Left ventricle myocardium inferior (tissue), 1 donor: ENCODE data around the gene SYT15. TPM values are rescaled to one million over a fixed set of nuclear protein-coding genes. Genes with fewer than 3 reads are reported as not detected.
"Not testable (repeated sequence)": the region's sequence is repeated elsewhere in the genome, so short reads cannot be mapped to it uniquely, and the experiment has no call there.

Experiments used
- DNase-seq: peaks from one replicate; pipeline ENCODE4 v3.0.0-alpha.2; 2020
- H3K27ac ChIP-seq: fragments of 200-600 bp; replicated peaks from 2 replicates; pipeline ENCODE4 v1.8.0; 2021
- H3K27me3 ChIP-seq: fragments of 200-600 bp; 2 replicates; pipeline ENCODE4 v1.8.0; 2021; ENCODE audit warnings: low read depth
- H3K36me3 ChIP-seq: fragments of 200-600 bp; 2 replicates; pipeline ENCODE4 v1.8.0; 2021
- H3K4me1 ChIP-seq: fragments of 200-600 bp; 2 replicates; pipeline ENCODE4 v1.8.0; 2021
- H3K4me3 ChIP-seq: fragments of 200-600 bp; 2 replicates; pipeline ENCODE4 v1.8.0; 2021; ENCODE audit warnings: mild to moderate bottlenecking, moderate library complexity
- H3K9me3 ChIP-seq: fragments of 200-600 bp; replicated peaks from 2 replicates; pipeline ENCODE4 v1.8.0; 2021
- intact Hi-C: fragments of 100-400 bp; cut with micrococcal nuclease; formaldehyde crosslinking; loops from one replicate; pipeline ENCODE4 v1.11.0; 2022
- total RNA-seq: library from RNA; stranded (reverse); fragmentation: NEBNext Ultra II Directional; extraction: Animal tissue kit (Norgen Biotek cat#: 25700); gene quantifications from one replicate; pipeline ENCODE4 v1.2.1, GENCODE V29; 2021
- TF ChIP-seq, protein P1 (sequence below): fragments of 200-600 bp; IDR thresholded peaks from 2 replicates; pipeline ENCODE4 v1.8.0; 2021; ENCODE audit warnings: antibody characterized with exemption, mild to moderate bottlenecking, borderline replicate concordance
- donor health status: DM: no; HTN: yes; CAD: no; lungs with severe emphysema.

SYT15 gene
- total RNA-seq, 1 donor from 2014 or later: 1.9 TPM

DNA sequence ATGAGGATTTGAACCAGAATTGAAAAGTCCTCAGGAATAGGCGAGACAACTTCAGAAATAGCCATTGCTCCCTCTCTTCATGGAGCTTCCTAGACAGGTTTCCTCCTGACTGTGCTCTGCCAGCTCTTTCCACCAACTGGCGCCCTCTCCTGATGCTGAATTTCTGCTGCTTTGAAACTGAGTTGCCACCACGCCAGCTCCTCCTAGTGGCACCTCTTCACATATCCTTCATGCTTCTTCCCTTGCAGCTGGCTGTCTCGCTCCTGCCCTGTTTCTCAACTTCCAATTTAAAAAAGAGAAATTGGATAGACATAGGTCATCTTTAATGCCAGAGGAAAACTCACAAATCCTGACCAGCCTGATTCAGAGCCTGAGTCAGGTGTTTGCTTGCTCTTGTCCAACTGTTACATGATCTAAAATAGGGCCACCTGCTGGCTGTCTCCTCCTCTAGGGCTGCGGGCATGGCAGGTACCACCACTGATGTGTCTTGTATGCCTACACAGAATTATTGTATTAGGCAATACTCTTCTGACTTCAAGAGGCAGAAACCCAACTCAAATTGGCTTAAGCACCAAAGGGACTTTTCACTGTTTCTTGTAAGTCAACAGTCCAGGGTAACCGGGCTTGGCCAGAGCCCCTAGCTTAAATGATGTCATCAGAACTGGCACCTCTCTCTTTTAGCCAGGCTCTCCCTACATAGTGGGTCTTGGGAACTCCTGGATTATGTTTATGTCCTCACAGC lies 13.2 kb upstream of the SYT15 start:
- H3K9me3 ChIP-seq, intact Hi-C loops, H3K27ac ChIP-seq, H3K4me1 ChIP-seq, H3K36me3 ChIP-seq, H3K4me3 ChIP-seq: not testable (repeated sequence)
- DNase-seq: peak; percentile 59
- peaks cover 10% of the 10 kb centered on the region for H3K27me3 ChIP-seq
- TF ChIP-seq, protein P1, sequence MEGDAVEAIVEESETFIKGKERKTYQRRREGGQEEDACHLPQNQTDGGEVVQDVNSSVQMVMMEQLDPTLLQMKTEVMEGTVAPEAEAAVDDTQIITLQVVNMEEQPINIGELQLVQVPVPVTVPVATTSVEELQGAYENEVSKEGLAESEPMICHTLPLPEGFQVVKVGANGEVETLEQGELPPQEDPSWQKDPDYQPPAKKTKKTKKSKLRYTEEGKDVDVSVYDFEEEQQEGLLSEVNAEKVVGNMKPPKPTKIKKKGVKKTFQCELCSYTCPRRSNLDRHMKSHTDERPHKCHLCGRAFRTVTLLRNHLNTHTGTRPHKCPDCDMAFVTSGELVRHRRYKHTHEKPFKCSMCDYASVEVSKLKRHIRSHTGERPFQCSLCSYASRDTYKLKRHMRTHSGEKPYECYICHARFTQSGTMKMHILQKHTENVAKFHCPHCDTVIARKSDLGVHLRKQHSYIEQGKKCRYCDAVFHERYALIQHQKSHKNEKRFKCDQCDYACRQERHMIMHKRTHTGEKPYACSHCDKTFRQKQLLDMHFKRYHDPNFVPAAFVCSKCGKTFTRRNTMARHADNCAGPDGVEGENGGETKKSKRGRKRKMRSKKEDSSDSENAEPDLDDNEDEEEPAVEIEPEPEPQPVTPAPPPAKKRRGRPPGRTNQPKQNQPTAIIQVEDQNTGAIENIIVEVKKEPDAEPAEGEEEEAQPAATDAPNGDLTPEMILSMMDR: peak; percentile 70

DNA sequence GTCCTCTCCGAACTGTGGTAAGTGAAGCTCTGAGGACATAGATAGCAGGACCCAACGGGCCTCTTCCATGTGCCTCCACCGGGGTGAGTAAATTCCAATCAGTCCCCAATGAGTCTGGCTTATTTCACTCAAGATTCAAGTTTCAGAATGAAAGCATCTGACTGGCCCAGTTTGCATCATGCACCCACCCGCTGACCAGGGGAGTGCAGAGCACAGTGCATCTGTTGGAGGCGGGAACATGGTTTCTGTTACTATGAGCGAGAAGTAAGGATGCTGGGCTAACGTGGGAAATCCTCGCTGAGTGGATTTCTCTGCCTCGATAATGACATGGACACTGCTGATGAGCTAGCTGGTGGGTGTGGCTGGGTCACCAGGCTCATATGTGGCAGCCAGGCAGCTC lies 11.8 kb upstream of the SYT15 start:
- H3K27ac ChIP-seq, H3K4me3 ChIP-seq, DNase-seq, H3K36me3 ChIP-seq, H3K4me1 ChIP-seq, H3K27me3 ChIP-seq, intact Hi-C loops, H3K9me3 ChIP-seq: not testable (repeated sequence)

DNA sequence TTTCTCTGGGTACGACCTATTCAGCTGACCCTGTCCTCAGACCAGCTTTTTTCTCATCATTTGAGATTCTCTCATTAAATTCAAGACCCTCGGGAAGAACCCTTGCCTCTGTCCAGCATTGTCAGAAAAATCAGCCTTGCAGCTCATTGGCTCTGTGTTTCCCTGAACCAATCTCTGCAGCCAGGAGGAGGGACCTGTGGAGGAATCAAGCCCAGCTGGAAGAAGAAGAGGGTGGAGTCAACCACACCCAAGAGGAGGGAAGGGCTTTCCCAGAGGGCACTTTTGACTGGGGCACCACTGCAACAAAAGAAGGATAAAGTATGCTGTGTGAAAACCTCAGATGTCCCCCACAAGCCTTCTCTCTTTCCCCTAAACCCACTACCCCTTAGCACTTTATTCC lies 8.3 kb upstream of the SYT15 start:
- H3K9me3 ChIP-seq, H3K27ac ChIP-seq, H3K4me3 ChIP-seq, H3K36me3 ChIP-seq, DNase-seq, H3K27me3 ChIP-seq, intact Hi-C loops, H3K4me1 ChIP-seq: not testable (repeated sequence)

DNA sequence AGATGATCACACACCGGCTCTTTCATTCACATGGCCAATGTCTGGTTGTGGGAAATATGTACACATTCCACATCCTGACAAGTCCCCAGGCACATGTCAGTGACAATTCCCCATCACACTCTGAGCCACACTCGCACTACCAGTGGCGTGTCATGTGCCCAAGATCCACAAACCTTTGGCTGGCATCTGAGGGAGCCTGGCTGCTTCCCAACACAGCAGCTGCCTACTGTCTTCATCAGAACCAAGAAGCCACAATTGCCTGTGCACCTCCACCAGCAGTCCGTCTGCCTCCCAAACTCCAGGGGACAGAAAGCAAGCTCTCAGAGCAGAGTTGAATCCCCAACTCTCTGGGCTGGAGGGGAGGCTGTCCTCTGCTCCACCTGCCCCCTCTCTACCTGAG lies 6.2 kb upstream of the SYT15 start:
- H3K4me1 ChIP-seq, H3K9me3 ChIP-seq, H3K27me3 ChIP-seq, H3K4me3 ChIP-seq, H3K27ac ChIP-seq, intact Hi-C loops, H3K36me3 ChIP-seq: not testable (repeated sequence)
- DNase-seq: peak; percentile 64

DNA sequence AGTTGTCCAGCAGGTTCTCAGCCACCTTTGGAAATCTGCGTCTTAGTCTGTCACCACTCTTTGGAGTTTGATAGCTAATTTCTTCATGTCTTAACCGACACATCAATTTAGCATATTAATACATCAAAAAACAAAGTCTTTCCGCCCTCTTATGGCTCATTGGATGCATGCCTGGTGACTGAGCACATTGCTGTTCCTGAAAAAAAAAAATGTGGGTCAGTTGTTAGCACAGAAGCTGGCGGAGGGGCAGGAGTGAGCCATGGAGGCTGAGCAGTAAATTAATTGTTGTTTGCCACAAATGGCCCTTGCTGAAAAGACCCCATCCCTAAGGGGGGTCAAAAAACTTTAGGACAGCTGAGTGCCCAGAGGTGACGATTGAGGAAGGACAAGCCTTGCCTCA lies 5.6 kb upstream of the SYT15 start:
- H3K4me3 ChIP-seq, H3K27ac ChIP-seq, H3K36me3 ChIP-seq, H3K27me3 ChIP-seq, H3K4me1 ChIP-seq, intact Hi-C loops, H3K9me3 ChIP-seq, DNase-seq: not testable (repeated sequence)

DNA sequence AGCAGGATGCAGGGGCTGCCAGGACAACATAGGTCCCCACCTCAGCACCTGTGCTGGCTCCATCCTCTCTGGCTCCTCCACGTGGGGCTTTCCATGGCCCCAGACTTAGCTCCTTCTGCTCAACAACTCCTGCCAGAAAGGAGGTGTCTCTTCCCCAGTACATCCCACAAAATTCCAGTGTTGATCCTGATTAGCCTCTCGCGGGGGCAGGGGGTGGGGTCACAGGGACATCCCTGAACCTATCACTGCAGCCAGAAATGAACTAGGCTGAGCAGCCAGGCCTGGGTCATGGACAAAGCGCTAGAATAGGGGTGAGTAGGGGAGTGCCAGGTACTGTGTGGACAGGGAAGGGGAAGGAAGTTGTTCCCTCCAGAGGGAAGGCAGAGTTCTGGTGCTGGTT lies 5.0 kb upstream of the SYT15 start:
- H3K9me3 ChIP-seq, intact Hi-C loops, H3K4me3 ChIP-seq, H3K27ac ChIP-seq, H3K36me3 ChIP-seq, DNase-seq, H3K4me1 ChIP-seq: not testable (repeated sequence)
- peaks cover 14% of the 10 kb centered on the region for H3K27me3 ChIP-seq

DNA sequence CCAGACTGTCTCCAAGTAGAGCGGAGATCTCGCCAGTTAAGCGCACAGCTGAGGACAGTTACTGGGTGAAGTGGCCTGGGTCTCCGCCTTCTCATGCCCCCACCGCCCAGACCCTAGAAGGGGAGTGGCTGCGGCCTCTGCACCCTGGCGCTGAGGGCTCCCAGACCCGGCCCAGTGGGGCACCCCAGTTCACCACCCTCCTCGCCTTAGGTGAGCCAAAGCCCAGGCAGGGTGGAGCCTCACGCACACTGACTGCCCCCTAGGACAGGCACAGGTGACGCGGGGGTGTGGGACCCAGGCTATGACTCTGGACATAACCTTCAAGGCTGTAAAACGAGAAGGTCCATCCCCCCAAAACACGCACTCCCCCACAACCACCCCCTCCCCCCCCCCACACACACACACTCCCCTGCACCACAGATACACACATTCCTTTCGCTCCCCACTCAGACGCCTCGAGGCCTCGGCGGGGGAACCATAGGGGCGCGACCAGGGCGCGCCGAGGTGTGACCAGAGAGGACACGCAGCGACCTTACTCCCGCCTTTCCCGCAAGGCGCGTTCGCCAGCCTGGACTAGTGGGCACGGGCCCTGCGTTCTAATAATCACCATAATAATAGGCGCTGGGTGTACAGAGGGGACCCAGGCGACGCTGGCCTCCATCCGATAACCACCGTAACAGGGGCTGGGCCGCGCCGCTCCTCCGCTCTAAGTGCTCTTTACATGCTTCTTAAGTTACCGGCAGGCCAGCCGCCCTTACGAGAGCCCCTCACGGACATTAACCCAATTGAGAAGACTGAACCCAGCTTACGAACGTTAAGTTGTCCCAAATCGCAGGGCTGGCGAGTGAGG lies 1.1 kb upstream of the SYT15 start:
- Histone ChIP-seq H3K27me3 (peaks cover 14% of the 10 kb centered on the region), H3K4me3 (peak overlapping the region; percentile 55)
- H3K9me3 ChIP-seq, intact Hi-C loops, DNase-seq, H3K27ac ChIP-seq, H3K4me1 ChIP-seq, H3K36me3 ChIP-seq: not testable (repeated sequence)

DNA sequence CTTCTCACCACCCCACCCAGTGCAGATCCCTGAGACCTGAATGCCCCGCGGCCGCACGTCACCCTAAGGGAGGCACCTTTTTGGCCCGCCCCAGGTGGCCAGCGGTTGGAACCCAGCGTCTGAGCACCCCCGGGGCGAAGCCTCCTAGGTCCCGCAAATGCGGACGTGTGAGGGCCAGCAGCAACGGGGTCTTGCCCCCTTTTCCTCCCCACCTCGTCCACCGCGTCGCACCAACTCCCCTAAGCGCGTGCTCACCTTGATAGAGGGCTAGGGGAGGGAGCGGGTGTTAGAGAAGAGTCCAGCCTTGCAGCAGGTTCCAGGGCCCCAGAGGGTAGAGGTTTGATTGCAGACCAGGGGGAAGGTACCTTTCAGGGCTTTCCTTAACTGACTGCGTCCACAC lies 450 bp downstream of the SYT15 start:
- peaks cover 14% of the 10 kb centered on the region for H3K27me3 ChIP-seq
- DNase-seq, intact Hi-C loops, H3K27ac ChIP-seq, H3K4me1 ChIP-seq, H3K36me3 ChIP-seq, H3K9me3 ChIP-seq, H3K4me3 ChIP-seq: not testable (repeated sequence)

DNA sequence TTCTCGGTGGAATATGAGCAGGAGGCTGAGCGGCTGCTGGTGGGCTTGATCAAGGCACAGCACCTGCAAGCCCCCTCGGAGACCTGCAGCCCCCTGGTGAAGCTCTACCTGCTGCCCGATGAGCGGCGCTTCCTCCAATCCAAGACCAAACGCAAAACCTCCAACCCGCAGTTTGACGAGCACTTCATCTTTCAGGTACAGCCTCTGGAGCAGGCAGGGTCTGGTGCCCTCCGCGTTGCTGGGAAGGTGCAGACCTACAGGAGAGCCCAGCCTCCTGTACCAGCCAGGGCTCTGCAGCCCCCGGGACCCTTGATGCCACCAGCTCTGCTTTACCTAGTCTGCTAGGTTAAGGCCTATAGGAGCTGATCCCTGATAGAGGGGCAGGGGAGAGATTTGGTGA lies 3.1 kb downstream of the SYT15 start:
- DNase-seq, H3K36me3 ChIP-seq, H3K9me3 ChIP-seq, intact Hi-C loops, H3K27ac ChIP-seq, H3K4me1 ChIP-seq, H3K4me3 ChIP-seq: not testable (repeated sequence)
- peaks cover 14% of the 10 kb centered on the region for H3K27me3 ChIP-seq

DNA sequence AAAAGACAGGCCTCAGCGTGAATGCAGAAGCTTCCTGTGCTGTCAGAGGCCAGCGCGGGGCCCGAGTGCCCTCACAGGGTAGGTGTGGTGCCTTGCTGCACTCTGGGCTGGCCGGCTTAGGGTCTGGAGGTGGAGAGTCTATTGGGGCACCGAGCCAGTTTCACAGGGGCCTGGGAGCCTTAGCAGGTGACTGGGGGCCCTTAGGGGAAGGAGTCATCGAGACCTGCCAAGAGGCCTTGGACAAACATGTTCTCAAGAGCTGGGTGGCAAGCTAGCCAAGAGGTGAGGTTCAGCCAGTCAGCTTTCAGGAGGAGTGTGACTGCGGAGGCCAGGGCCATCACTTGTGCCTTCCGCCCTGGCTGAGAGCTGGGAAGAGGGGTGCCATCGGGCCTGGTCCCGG lies 3.6 kb downstream of the SYT15 start:
- H3K4me1 ChIP-seq, H3K36me3 ChIP-seq, intact Hi-C loops, DNase-seq, H3K9me3 ChIP-seq, H3K27ac ChIP-seq, H3K4me3 ChIP-seq: not testable (repeated sequence)
- H3K27me3 ChIP-seq: peaks cover 12% of the 10 kb centered on the region

DNA sequence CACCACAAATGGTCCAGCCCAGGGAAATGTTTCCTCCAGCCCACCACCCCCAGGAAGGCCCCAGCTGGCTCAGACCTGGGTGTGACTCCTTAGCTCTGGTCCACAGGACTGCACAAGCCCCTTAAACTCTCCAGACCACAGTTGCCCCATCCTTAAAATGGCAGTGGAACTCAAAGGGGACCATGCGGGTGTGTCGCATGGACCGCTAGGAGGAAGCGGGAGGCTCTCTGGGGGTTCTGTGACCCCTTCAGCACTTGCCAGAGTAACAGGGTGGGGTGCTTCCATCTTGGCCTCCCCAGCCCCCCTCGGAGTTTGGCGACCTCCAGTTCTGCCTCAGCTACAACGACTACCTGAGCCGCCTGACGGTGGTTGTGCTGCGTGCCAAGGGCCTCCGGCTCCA lies 5.3 kb downstream of the SYT15 start:
- H3K4me3 ChIP-seq, intact Hi-C loops, H3K9me3 ChIP-seq, H3K4me1 ChIP-seq, H3K27me3 ChIP-seq, H3K36me3 ChIP-seq, DNase-seq: not testable (repeated sequence)
- H3K27ac ChIP-seq: peak overlapping the region; percentile 11

DNA sequence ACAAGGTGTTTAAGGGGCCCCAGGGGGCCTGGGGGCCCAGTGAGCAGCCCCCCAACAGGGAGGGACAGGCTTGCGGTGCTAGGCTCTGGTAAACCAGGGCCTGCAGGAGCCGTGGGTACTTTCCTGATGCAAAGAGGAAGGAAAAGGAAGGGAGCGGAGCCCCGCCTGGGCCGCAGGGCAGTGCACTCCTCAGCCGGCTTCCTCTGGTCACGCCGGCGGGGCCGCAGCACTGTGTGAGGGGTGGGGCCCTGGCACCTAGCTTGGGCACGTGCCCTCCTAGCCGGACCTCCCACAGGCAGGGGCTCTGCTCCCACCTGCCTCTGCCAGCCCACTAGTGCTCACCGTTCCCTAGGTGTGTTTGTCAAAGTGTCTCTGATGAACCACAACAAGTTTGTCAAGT lies 6.3 kb downstream of the SYT15 start:
- H3K9me3 ChIP-seq, H3K4me3 ChIP-seq, DNase-seq, intact Hi-C loops, H3K27ac ChIP-seq, H3K4me1 ChIP-seq, H3K36me3 ChIP-seq, H3K27me3 ChIP-seq: not testable (repeated sequence)

DNA sequence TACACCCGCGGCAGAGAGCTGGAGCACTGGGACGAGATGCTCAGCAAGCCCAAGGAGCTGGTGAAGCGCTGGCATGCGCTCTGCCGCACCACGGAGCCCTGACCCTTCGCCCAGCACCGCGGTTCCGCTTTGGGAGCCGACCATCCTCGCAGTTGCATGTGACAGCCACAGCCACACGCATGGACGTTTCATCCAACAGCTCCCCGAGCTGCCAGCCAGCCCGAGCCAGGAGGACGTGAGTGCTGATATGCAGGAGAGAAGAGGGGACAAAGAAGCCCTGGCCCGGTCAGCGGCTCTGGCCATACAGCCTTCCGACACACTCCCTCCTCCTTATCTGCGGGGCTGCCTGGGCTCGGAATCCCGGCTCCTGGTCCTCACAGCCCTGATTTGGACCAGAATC lies 8.6 kb downstream of the SYT15 start:
- intact Hi-C loops, H3K4me3 ChIP-seq, H3K9me3 ChIP-seq, H3K27me3 ChIP-seq, H3K36me3 ChIP-seq, DNase-seq, H3K4me1 ChIP-seq, H3K27ac ChIP-seq: not testable (repeated sequence)
